Measurements from ENCODE around the gene ISY1.

- TF ChIP-seq CTCF (IDR thresholded peaks at IDR 0.05 in 2 of 3, conservative IDR thresholded peaks at IDR 0.05 in 1 of 3; ENCODE audit: borderline replicate concordance in 1 of 3, insufficient read depth in 1 of 3, low read depth in 2 of 3, low read length in 2 of 3) (no peak), POLR2A (IDR thresholded peaks at IDR 0.05; ENCODE audit: borderline replicate concordance, extremely low read depth, insufficient read depth, insufficient read length) (no peak), EZH2 (IDR thresholded peaks at IDR 0.05) (no peak), ZBTB33 (IDR thresholded peaks at IDR 0.05; ENCODE audit: extremely low read depth, insufficient replicate concordance, low read length) (no peak), YY1 (IDR thresholded peaks at IDR 0.05; ENCODE audit: extremely low read depth, insufficient replicate concordance, low read depth, low read length) (no peak), POLR2AphosphoS5 (IDR thresholded peaks at IDR 0.05; ENCODE audit: low read depth, low read length) (no peak), REST (IDR thresholded peaks at IDR 0.05; ENCODE audit: low read depth) (no peak), EGR1 (IDR thresholded peaks at IDR 0.05; ENCODE audit: low read depth) (no peak), ZNF274 (IDR thresholded peaks at IDR 0.05; ENCODE audit: low read depth, low read length) (no peak), CEBPB (IDR thresholded peaks at IDR 0.05; ENCODE audit: low read depth) (no peak), MAX (IDR thresholded peaks at IDR 0.05) (no peak), ATF3 (IDR thresholded peaks at IDR 0.05) (no peak)
These were observed 21.0 kb downstream of the ISY1 start for GRCh38 chr3:129139911-129140310.

Measured in HCT116 (cell line).